Lower leg skin (tissue), 3 donors: Measurements from ENCODE around the gene ACSM4.

Experiments used
- POLR2A ChIP-seq, 2 donors: fragments of 450-650 bp; IDR thresholded peaks; one replicate each; pipeline ENCODE4 v1.6.1; 2016 to 2017; ENCODE audit warnings: antibody characterized with exemption in 2 of 2, mild to moderate bottlenecking in 1 of 2, moderate library complexity in 1 of 2
- TF ChIP-seq, protein P1 (sequence below), 3 donors: fragments of 450-650 bp; IDR thresholded peaks; one replicate each; pipeline ENCODE4 v1.5.1; 2016; ENCODE audit warnings: antibody characterized with exemption in 3 of 3, mild to moderate bottlenecking in 3 of 3, moderate library complexity in 2 of 3

DNA sequence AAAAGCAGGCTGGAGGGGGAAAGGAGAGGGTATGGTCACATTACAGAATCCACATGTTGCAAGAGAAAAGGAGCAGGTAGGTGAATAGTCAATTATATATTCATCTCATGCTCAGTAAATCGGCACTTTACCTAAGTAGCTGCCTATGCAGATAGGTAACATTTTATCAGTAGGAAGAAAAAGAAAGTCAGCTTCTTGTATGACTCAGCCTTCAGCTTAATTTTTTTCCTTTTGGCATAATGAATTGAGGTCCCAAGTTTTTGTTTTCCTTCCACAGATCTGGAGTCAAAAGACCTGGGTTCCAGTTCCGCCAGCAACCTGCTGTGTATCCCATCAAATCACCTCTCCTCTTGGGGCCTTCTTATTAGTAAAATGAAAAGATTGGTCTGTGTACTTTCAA is 6.0 kb upstream of the ACSM4 start:
- TF ChIP-seq, protein P1, sequence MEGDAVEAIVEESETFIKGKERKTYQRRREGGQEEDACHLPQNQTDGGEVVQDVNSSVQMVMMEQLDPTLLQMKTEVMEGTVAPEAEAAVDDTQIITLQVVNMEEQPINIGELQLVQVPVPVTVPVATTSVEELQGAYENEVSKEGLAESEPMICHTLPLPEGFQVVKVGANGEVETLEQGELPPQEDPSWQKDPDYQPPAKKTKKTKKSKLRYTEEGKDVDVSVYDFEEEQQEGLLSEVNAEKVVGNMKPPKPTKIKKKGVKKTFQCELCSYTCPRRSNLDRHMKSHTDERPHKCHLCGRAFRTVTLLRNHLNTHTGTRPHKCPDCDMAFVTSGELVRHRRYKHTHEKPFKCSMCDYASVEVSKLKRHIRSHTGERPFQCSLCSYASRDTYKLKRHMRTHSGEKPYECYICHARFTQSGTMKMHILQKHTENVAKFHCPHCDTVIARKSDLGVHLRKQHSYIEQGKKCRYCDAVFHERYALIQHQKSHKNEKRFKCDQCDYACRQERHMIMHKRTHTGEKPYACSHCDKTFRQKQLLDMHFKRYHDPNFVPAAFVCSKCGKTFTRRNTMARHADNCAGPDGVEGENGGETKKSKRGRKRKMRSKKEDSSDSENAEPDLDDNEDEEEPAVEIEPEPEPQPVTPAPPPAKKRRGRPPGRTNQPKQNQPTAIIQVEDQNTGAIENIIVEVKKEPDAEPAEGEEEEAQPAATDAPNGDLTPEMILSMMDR (IDR thresholded peaks at IDR 0.05), result no peak
- no peak for TF ChIP-seq POLR2A (IDR thresholded peaks at IDR 0.05)
